Lower lobe of right lung (tissue), 2 donors: ENCODE results near the gene USP48. TPM values are rescaled to one million over a fixed set of nuclear protein-coding genes. Genes with fewer than 3 reads are reported as not detected.

Experiments
- ATAC-seq, 2 donors: fragments of 200-7000 bp; cut with Tn5 transposase; one replicate each; pipeline ENCODE4 v1.9.1; 2020 to 2022; ENCODE audit warnings: mild to moderate bottlenecking in 2 of 2, moderate library complexity in 2 of 2
- DNase-seq: peaks from one replicate; pipeline ENCODE4 v3.0.0-alpha.2; 2020
- H3K27ac ChIP-seq: fragments of 200-600 bp; one replicate; pipeline ENCODE4 v1.8.0; 2022
- H3K27me3 ChIP-seq: fragments of 200-600 bp; one replicate; pipeline ENCODE4 v1.8.0; 2022; ENCODE audit warnings: low read depth
- H3K36me3 ChIP-seq: fragments of 200-600 bp; one replicate; pipeline ENCODE4 v1.8.0; 2022; ENCODE audit warnings: mild to moderate bottlenecking
- H3K4me1 ChIP-seq: fragments of 200-600 bp; one replicate; pipeline ENCODE4 v1.8.0; 2022
- H3K4me3 ChIP-seq: fragments of 200-600 bp; one replicate; pipeline ENCODE4 v1.8.0; 2022; ENCODE audit warnings: mild to moderate bottlenecking
- H3K9me3 ChIP-seq: fragments of 200-600 bp; one replicate; pipeline ENCODE4 v1.8.0; 2022
- CTCF ChIP-seq: fragments of 200-600 bp; IDR thresholded peaks from one replicate; pipeline ENCODE4 v1.8.0; 2022; ENCODE audit warnings: antibody characterized with exemption, mild to moderate bottlenecking
- intact Hi-C: fragments of 100-400 bp; cut with DNase I; formaldehyde crosslinking; loops from one replicate; pipeline ENCODE4 v1.11.0; 2022
- total RNA-seq: library from RNA; stranded (reverse); fragmentation: NEBNext Ultra II Directional; extraction: Animal tissue kit (Norgen Biotek cat#: 25700); gene quantifications from one replicate; pipeline ENCODE4 v1.2.1, GENCODE V29; 2021
- donor health status: DM: no; HTN: yes; CAD: no; lungs with severe emphysema.

The USP48 gene
- total RNA-seq, 1 donor from 2014 or later = 61.9 TPM

GRCh38 chr1:21705303-21705980, 77.5 kb downstream of the USP48 start:
- peaks cover 78% of the 10 kb centered on the region for H3K36me3 ChIP-seq
- no peaks in the 10 kb centered on the region for H3K27me3 ChIP-seq
- TF ChIP-seq CTCF = no peak
- no peak overlapping the region for H3K4me3 ChIP-seq
- H3K4me1 ChIP-seq = no peaks in the 10 kb centered on the region
- DNase-seq (no peak), ATAC-seq (no peak)
- H3K9me3 ChIP-seq = no peaks in the 10 kb centered on the region
- no peak overlapping the region for H3K27ac ChIP-seq
- intact Hi-C loops = no loop called here

GRCh38 chr1:21704145-21704544, 78.8 kb downstream of the USP48 start:
- no peaks in the 10 kb centered on the region for H3K27me3 ChIP-seq
- H3K4me1 ChIP-seq = no peaks in the 10 kb centered on the region
- ATAC-seq (no peak), DNase-seq (no peak)
- no peak overlapping the region for H3K4me3 ChIP-seq
- TF ChIP-seq CTCF = no peak
- no peak overlapping the region for H3K27ac ChIP-seq
- intact Hi-C loops = no loop called here
- no peaks in the 10 kb centered on the region for H3K9me3 ChIP-seq
- peaks cover 85% of the 10 kb centered on the region for H3K36me3 ChIP-seq

- intact Hi-C loops = no loop called here
- ATAC-seq = no peak
These were observed 79.5 kb downstream of the USP48 start for GRCh38 chr1:21703318-21703963.

GRCh38 chr1:21702780-21703179, 80.2 kb downstream of the USP48 start:
- ATAC-seq = no peak
- intact Hi-C loops = no loop called here
- no peak for TF ChIP-seq CTCF
- Histone ChIP-seq H3K27me3 (no peaks in the 10 kb centered on the region), H3K9me3 (no peaks in the 10 kb centered on the region), H3K4me1 (no peaks in the 10 kb centered on the region), H3K27ac (no peak overlapping the region), H3K4me3 (no peak overlapping the region), H3K36me3 (peaks cover 87% of the 10 kb centered on the region)
- no peak for DNase-seq

More at GRCh38 chr1:21703318-21703963, 79.5 kb downstream of the USP48 start:
- TF ChIP-seq CTCF = no peak
- no peak for DNase-seq
- no peaks in the 10 kb centered on the region for H3K27me3 ChIP-seq
- no peaks in the 10 kb centered on the region for H3K9me3 ChIP-seq
- H3K27ac ChIP-seq = no peak overlapping the region
- peaks cover 90% of the 10 kb centered on the region for H3K36me3 ChIP-seq
- no peak overlapping the region for H3K4me3 ChIP-seq
- H3K4me1 ChIP-seq = no peaks in the 10 kb centered on the region

- no peak for TF ChIP-seq CTCF
- Histone ChIP-seq H3K9me3 (no peaks in the 10 kb centered on the region), H3K27me3 (no peaks in the 10 kb centered on the region), H3K27ac (no peak overlapping the region), H3K4me3 (no peak overlapping the region), H3K36me3 (peaks cover 95% of the 10 kb centered on the region), H3K4me1 (no peaks in the 10 kb centered on the region)
- intact Hi-C loops = no loop called here
- DNase-seq (no peak), ATAC-seq (no peak)
These were observed 81.5 kb downstream of the USP48 start for GRCh38 chr1:21701401-21701800.
